ENCODE measurements around the gene RPTN.
A peak's percentile ranks its signal among the peaks of the same experiment; 100 is the strongest.
"Not testable (repeated sequence)": the region's sequence is repeated elsewhere in the genome, so short reads cannot be mapped to it uniquely, and the experiment has no call there.

The RPTN gene

DNA sequence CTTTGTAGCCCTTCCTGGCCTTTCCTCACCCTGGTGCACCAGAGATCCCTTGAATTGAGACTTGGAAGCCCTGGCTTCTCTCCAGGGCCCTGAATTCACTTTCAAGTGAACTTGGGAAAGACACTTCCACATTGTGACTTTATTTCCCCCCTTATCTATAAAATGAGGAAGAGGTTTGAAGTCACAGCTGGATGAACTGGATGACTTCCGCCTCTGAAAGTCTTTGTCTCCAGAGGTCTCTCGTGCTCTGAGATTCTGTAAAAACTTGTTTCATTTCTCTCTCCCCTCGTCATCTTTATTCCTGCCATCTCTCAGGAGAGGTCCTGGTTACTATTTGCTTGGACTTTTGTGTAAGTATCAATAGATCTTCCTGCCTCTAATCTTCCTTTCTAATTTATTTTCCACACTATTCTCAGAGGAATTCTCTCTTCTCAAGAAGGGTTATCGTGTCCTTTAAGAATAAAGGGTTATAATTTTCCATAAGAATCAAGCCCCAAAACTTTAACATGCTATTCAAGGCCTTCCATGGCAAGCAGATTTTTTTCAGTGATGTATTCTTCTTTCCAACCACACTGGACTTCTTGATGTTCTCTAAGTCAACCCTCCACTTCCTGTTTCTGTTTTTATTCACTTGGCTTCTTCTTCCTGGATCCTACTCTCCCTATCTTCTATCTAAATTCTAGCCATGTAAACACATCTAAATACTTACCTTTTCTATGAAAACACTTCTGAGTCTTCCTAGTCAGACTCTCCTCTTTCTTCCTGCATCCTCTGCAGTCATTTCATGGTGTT, 6.5 kb upstream of the RPTN start:
- DNase-seq, result no peak

DNA sequence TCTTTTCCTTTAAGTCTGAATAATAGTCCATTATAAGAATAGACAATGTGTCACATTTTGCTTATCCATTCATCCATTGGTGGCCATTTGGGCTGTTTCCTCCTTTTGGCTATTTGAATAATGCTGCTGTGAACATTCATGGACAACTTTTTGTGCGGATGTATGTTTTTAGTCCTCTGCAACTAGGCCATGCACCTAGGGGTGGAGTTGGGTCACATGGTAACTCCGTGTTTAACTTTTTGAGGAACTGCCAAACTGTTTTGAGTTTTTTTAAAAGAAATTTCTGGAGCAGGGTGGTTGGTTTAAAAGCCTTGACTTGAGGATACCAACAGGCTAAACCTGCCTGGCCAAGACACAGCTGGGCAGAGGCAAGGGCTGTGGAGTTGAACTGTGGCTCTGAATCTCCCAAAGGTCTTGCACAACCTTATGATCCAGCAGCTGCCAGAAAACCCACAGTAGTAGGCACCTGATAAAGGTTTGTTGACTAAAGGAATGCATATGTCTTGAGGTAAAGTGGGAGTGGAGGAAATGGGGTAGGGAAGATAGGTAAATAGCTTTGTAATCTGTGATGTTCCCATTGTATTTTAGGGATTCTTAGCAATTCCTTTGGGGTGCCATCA, 5.6 kb upstream of the RPTN start:
- DNase-seq, result no peak

DNA sequence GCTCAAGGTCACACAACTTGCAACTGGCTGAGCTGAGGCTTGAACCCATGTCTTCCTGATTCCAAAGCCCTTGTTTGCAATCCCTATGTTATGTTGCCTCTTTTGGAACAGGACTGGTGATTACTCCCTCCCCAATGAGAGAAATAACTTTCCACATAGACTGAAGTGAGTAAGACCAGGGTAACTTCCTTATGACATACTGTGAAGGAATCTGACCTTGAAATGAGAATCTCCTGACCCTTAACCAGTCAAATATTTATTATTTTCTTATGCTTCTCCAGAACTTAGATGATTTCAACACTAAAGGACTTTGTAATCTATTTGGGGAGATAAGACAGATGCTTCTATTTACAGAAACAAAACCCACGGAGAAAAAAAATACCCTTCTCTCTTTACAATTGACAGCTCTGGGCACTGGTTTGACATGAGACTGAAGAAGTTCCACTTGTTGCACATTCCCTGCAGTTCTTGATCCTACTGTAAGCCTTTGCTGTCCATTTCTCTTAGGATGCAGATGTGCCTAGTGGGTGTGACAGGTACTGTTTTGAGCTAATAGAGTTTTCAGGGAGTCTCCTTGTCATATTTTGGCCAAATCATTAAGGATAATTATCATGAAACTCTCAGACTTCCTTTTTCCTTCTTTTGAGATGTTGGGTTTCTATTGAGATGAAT, 3.9 kb upstream of the RPTN start:
- no peak for DNase-seq

DNA sequence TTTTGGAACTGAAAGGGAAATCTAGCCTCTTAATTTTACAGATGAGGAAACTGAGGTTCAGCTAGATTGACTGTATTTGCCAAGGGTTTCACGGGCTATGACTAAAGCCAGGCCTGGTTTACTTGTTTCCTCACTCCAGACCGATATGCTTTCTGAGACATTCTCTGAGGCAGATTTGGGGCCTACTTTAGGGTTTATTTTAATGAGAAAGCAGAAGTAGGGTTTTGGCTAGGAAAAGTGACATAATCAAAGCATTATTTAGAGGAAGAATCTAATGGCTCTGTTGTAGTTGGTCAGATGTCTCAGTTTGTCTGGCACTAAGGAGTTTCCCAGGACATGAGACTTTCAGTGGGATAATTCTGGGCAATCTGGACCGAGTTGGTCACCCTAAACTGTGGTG, 1.5 kb upstream of the RPTN start:
- DNase-seq, result no peak

DNA sequence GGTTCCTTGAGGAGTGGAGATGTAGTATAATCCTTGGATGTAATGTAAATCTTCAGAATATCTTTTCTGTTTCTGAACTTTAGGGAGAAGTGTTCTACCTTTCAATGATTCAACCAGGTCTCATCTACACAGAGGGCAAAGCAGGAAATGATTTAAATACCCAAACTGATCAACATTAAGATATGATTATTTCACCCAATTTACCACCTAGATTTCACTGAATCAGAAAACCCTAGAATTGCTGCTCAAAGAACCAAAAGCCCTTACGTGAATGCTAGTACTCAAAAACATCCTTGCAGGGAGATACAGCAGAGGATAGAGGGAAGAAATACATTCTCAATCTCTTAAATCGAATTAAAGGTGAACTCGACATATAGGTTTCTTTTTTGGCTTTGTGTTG, 5.0 kb downstream of the RPTN start:
- DNase-seq, result no peak

DNA sequence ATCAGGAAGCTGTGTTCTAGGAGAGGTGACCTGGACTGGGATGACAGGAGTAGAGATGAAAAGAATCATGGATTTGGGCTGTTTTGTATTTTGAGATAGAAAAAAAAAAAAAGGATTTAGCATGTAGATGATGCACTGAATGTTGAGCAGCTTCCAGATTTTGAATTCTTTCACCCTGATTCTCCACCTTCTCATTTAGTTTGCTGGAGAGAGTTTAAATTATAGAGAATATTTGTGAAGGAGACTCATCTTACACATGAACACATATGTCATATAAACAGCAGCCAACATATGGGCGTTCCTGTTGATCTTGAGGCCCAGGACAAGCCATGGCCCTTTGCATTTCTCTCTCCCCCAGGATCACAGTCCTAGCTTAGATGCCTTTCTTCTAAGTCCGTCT, 7.4 kb downstream of the RPTN start:
- DNase-seq, result no peak

DNA sequence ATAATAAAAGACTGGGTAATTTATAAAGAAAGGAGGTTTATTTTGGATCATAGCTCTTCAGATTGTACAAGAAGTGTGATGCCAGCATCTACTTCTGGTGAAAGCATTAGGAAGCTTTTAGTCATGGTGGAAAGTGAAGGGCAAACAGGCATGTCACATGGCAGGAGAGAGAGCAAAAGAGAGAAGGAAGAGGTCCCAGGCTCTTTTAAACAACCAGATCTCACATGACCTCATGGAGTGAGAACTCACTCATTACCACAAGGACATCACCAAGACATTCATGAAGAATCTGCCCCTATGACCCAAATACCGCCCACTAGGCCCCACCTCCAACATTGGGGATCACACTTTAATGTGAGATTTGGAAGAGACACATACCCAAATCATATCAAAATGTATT, 10.0 kb downstream of the RPTN start:
- DNase-seq, result no peak

DNA sequence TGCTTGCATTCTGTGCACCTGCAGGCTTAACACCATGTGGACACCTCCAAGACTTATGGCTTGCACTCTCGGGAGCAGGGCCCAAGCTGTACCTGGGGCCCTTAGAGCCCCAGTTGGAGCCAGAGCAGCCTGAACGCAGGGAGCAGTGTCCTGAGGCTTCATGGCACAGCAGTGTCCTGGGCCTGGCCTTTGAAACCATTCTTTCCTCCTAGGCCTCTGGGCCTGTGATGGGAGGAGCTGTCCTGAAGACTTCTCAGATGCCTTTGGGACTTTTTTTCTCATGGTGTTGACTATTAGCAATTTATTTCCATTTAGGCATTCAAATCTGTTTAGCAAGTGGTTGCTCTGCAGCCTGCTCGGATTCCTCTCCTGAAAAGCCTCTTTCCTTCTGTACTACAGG, 11.0 kb downstream of the RPTN start:
- DNase-seq, result no peak

DNA sequence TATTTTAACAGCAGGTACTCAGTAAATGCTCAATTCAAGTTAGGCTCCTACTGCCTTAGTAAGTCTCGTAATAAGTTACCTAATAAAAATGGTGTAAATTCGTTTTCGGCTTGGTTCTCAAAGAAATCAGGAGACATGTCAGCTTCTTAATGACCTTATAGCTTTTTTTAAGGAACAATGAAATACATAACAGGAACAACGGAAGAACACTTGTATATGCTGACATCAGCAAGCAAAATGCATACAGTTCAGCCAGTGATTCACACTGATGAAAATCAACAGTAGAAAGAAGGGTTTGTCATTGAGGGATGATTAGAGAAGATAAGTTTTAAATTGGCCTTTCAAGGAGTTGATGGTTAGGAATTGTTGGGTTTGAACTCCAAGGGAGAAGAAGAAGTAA, 13.3 kb downstream of the RPTN start:
- DNase-seq, result no peak

DNA sequence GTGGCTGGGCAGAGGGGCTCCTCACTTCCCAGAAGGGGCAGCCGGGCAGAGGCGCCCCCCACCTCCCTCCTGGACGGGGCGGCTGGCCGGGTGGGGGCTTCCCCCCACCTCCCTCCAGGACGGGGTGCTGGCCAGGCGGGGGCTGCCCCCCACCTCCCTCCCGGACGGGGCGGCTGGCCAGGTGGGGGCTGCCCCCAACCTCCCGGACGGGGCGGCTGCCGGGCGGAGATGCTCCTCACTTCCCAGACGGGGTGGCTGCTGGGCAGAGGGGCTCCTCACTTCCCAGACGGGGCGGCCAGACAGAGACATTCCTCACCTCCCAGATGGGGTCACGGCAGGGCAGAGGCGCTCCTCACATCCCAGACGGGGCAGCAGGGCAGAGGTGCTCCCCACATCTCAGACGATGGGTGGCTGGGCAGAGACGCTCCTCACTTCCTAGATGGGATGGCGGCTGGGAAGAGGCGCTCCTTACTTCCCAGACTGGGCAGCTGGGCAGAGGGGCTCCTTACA, 14.3 kb downstream of the RPTN start:
- not testable (repeated sequence) for DNase-seq

DNA sequence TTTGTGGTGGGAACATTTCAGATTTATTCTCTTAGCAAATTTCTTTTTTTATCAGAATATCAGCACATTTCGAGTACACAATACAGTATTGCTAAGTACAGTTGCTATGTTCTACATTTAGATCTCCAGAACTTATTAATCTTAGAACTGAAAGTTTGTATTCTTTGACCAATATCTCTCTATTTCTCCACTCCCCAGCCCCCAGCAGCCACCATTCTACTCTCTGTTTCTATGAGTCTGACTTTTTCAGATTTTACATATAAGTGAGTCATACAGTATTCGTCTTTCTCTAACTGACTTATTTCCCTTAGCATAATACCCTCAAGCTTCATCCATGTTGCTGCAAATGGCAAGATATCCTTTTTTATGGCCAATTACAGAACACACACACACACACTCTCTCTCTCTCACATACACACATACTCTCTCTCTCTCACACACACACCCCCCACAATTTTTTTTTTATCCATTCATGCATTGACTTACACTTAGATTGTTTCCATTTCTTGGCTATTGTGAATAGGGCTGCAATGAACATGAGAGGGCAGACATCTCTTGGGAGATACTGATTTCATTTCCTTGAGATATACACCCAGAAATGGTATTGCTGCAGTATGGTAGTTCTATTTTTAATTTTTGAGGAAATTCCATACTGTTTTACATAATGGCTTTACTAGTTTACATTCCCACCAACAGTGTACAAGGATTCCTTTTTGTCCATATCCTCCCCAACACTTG, 15.7 kb downstream of the RPTN start:
- no peak for DNase-seq

DNA sequence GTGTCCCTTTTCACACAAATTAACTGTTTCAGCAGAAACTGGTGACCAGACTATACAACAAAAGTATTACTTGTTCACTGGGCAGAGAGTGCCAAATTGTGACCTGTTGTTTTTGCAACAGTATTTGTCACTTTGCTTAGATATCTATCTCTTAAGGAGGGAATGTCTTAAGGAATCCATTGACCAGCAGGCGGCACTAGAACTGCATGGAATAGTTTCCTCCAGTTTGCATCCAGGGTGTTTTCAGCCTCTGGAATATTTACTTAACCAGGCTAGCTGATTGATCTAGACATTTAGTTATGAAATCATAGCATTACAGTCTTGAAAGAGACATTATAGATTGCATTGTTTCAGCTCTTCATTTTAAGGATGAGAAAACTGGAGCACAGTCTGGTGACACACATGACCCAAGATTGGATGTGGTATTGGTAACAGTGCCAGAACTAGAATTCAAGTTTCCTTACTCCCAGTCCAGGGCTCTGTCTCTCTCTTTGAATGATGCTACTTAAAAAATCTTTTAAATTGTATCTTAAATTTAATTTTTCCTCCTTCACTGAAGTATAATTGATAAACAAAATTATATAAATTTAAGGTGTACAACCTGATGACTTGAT, 16.9 kb downstream of the RPTN start:
- peak in 6 of 14 donors; percentile 1 to 42 (median 5) for DNase-seq

DNA sequence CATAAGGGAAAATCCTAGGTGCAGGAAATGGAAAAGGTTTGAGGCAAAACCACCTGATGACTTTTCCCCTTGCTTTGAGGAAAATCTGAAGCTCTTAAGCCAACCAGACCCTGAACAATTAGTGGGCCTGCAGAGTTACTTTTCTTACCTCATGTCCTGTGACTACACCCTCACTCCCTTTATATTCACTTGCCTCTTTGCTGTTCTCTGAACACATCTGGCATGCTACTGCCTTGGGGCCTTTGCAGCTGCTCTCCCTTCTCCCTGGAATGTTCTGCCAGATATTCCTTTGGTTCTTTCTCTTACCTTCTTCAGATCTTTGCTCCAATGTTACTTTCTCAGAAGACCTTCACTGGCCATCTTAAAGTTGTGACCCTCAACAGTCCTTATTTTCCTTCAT, 21.8 kb downstream of the RPTN start:
- no peak for DNase-seq

DNA sequence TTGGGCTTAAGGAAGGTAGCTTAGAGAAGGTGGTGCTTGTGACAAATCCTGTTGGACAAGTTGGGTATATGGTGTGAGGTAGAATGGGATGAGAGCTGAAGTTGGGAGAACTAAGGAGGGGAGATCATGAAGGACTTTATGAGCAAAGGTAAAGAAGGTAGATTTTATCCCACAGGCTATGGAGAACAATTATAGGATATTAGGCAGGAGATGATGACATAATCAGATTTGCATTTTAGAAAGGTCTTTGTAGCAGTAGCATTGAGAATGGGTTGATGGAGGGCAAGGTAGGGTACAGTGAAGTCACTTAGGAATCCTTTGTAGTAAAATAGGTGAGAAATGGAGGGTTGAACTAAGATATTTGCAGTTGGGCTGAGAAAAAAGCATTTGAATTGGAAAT, 28.8 kb downstream of the RPTN start:
- DNase-seq, result no peak

DNA sequence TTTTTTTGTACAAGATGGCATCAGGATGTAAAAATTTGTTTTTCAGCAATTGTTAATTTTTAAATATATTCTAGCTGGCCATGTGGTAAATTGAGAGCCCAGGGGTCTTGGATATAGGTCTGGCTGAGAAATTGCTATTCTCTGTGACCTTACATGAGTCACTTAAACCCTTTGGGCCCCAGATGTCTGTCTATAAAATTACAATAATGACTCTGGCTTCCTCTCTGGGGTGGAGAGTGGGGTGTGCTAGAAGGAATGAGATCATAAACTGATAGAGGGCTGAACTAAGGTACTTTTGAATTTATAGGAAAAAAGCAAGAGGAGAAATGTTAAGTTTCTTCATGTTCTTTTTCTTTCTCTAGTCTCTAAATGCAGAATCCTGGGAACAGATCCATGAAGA, 31.4 kb downstream of the RPTN start:
- no peak for DNase-seq

DNA sequence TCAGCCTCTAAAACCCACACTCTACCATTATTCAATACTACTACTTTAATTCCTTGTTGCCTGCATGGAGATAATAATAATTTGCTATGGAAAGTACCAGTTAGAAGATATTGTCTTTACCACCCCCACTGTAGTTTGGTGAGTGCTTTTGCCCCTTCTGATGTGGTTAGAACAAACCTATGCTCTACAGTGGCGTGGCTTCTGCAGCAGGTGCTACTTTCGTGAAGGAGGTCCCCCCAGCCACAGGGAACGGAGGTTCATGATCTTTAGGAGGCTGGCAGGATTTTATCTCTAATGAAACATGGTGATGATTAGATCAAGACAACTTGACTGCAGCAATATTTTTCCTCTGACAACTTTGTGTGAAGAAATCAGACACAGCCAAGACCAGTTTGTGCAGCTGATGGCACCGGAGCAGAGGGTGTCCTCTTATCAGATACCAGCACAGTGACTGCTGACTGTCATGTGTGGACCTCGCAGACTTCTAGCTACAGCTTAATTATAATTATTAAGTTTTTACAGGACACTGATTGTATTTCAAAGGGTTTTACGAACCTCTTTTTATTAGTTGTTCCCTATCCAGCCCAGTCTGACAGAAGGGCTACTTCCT, 33.1 kb downstream of the RPTN start:
- DNase-seq, result no peak

DNA sequence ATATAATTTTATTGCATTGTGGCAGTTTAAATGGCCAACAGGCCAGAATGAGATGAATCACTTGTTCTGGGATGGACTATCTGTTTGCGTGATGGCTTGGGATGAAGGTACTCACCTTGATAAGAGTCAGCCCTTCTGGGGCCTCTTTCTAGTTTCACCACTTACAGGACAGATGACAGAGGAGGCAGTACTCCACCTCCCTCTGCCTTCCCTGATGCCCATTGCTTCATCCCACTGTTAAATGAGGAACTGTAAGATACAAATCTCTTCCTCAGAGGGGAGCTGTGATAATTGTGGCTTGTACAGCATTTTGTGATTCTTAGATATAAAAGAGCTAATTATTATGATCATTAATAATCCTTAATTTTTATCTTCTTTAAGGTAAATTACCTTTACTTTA, 40.1 kb downstream of the RPTN start:
- DNase-seq, result no peak

DNA sequence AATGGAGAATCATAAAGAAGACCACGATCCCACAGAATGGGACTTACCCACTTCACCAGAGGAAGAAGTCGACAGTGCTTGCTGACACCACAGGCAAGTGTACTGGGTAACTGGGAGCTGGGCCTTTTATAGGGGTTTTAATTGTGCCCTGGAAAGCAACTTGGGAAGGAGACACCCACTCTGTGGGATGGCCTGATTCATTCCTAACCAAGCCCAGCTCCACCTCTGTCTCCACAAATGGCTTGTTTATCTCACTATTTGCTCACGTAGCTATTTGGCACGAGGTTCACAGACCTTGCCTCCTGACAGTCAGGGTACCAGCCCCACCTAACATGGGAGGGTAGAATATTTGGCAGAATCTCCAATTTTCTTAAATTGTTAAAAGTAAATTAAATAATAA, 43.7 kb downstream of the RPTN start, which contains the start of gene TCHH:
TCHH (minus strand) TSS at position 101 of the 400 bp plus-strand sequence. CDS start 1,364 bp downstream, outside the sequence.
- DNase-seq, result no peak

DNA sequence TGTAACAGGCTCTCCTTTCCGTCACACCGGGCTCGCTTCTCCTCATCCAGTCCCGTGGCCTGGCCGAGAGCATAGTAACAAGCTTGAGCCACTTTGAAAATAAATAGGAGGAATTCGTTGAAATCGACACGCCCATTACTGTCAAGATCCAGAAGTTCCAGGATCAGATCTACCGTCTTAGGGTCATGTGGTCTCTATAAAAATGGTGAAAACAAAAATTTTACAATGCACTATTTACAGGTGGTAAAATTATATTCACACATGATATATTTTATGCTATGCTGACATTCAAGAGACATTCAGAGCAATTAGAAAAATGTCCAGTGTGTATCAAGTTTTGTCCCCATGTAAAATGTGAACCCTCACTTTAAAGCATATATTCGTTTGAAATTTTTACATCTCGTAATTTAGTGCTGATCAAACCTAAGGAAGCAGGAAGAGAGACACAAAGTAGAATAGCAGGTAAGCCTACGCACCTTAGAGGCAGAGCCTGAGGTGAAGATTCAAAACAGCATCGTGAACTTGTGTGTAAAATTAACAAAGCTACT, 46.1 kb downstream of the RPTN start:
- no peak for DNase-seq

DNA sequence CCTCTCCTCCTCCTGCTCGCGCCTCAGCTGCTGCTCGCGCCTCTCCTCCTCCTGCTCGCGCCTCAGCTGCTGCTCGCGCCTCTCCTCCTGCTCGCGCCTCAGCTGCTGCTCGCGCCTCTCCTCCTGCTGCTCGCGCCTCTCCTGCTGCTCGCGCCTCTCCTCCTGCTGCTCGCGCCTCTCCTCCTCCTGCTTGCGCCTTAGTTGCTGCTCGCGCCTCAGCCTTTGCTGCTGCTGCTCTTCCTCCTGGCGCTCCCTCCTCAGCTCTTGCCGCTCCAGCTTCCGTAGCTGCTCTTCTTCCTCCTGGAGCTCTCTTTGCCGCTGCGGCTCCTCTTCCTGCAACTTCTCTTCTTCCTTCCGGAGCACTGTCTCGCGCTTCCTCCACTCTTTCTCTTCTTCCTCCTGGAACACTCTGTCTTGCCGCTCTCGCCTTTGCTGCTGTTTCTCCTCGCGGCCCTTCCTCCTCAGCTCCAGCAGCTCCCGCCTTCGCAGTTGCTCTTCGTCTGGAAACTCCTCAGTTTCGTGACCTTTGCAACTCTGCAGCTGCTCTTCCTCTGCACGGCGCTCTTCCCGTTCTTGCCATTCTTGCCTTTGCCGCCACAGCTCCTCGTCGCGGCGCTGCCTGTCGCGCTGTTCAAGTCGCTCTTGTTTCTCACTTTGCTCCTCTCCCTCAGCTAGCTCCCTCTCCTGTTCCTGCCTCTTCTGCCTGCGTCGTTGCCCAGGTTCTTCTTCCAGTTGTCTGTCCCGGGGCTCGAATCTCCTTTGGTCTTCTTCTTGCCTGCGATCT, 46.7 kb downstream of the RPTN start:
- DNase-seq, result peak in 1 of 14 donors; percentile 0

DNA sequence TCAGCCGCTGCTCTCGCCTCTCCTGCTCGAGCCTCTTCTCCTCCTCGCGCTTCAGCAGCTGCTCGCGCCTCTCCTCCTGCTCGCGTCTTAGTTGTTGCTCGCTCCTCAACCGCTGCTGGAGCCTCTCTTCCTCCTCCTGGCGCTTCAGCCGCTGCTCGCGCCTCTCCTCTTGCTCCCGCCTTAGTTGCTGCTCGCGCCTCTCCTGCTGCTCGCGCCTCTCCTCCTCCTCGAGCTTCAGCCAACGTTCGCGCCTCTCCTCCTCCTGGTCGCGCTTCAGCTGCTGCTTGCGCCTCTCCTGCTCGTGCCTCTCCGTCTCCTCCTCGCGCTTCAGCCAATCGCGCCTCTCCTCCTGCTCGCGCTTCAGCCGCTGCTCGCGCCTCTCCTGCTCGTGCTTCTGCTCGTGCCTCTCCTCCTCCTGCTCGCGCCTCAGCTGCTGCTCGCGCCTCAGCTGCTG, 47.5 kb downstream of the RPTN start:
- no peak for DNase-seq
